Astrocyte (in vitro differentiated cells and primary cell): Measurements from ENCODE around the gene EDN2. TPM values are rescaled to one million over a fixed set of nuclear protein-coding genes. Genes with fewer than 3 reads are reported as not detected.

Experiments used
- DNase-seq: peaks from one replicate; pipeline ENCODE4 v3.0.0-alpha.2; 2010; ENCODE audit warnings: low read depth
- FAIRE-seq: peaks from 2 replicates; lab custom pipeline; 2011; peaks lifted over from hg19 to GRCh38; lab: Jason Lieb, UNC
- H2AFZ ChIP-seq: 2 replicates; pipeline ENCODE4 v1.6.0; 2012; ENCODE audit warnings: low read depth, low read length, inconsistent platforms
- H3K27ac ChIP-seq: 2 replicates; pipeline ENCODE4 v1.5.1; 2011; ENCODE audit warnings: low read depth, low read length, inconsistent platforms
- H3K27me3 ChIP-seq: 2 replicates; pipeline ENCODE4 v1.6.0; 2011; ENCODE audit warnings: low read length, inconsistent platforms; ENCODE audit not compliant: insufficient read depth
- H3K36me3 ChIP-seq: 2 replicates; pipeline ENCODE4 v1.5.1; 2011; ENCODE audit warnings: low read length, inconsistent platforms; ENCODE audit not compliant: insufficient read depth
- H3K4me1 ChIP-seq: 2 replicates; pipeline ENCODE4 v1.5.1; 2011; ENCODE audit warnings: low read length, inconsistent platforms; ENCODE audit not compliant: insufficient read depth
- H3K4me2 ChIP-seq: 2 replicates; pipeline ENCODE4 v1.6.0; 2012; ENCODE audit warnings: low read length, inconsistent platforms
- H3K4me3 ChIP-seq: 2 replicates; pipeline ENCODE4 v1.5.1; 2011; ENCODE audit warnings: low read depth, mild to moderate bottlenecking, low read length, inconsistent platforms; ENCODE audit not compliant: insufficient read depth
- H3K79me2 ChIP-seq: 2 replicates; pipeline ENCODE4 v1.6.0; 2012; ENCODE audit warnings: mild to moderate bottlenecking, low read length, inconsistent platforms; ENCODE audit not compliant: insufficient read depth
- H3K9ac ChIP-seq: 2 replicates; pipeline ENCODE4 v1.6.0; 2012; ENCODE audit warnings: mild to moderate bottlenecking, low read length, inconsistent platforms
- H3K9me3 ChIP-seq: 2 replicates; pipeline ENCODE4 v1.5.1; 2012; ENCODE audit warnings: low read depth, mild to moderate bottlenecking, low read length, inconsistent platforms; ENCODE audit not compliant: insufficient read depth
- H4K20me1 ChIP-seq: 2 replicates; pipeline ENCODE4 v1.6.0; 2012; ENCODE audit warnings: low read length, inconsistent platforms; ENCODE audit not compliant: insufficient read depth
- H3K27ac Mint-ChIP-seq: one replicate; pipeline ENCODE4 v1.8.0; 2021; ENCODE audit warnings: mild to moderate bottlenecking, mixed read lengths; ENCODE audit not compliant: unreplicated experiment
- H3K27me3 Mint-ChIP-seq: one replicate; pipeline ENCODE4 v1.8.0; 2021; ENCODE audit warnings: low read depth, mixed read lengths; ENCODE audit not compliant: unreplicated experiment
- H3K36me3 Mint-ChIP-seq: one replicate; pipeline ENCODE4 v1.8.0; 2021; ENCODE audit warnings: low read depth, mixed read lengths; ENCODE audit not compliant: unreplicated experiment
- H3K4me1 Mint-ChIP-seq: one replicate; pipeline ENCODE4 v1.8.0; 2021; ENCODE audit warnings: low read depth, mixed read lengths; ENCODE audit not compliant: unreplicated experiment
- H3K4me3 Mint-ChIP-seq: one replicate; pipeline ENCODE4 v1.8.0; 2021; ENCODE audit warnings: mild to moderate bottlenecking, moderate library complexity, mixed read lengths; ENCODE audit not compliant: unreplicated experiment
- H3K9me3 Mint-ChIP-seq: one replicate; pipeline ENCODE4 v1.8.0; 2021; ENCODE audit warnings: mild to moderate bottlenecking, mixed read lengths; ENCODE audit not compliant: unreplicated experiment
- CTCF ChIP-seq: IDR thresholded peaks from 2 replicates; pipeline ENCODE4 v1.5.1; 2011; ENCODE audit warnings: low read depth, mild to moderate bottlenecking, inconsistent platforms, low read length, moderate library complexity; ENCODE audit not compliant: insufficient read depth
- EZH2 ChIP-seq: IDR thresholded peaks from 2 replicates; pipeline ENCODE4 v1.6.1; 2012; ENCODE audit warnings: mild to moderate bottlenecking, low read length, inconsistent platforms; ENCODE audit not compliant: insufficient read depth
- total RNA-seq: library from RNA; stranded (reverse); gene quantifications from 2 replicates; pipeline ENCODE4 v1.2.1, GENCODE V29; 2021

EDN2 gene
- total RNA-seq, 1 donor from 2014 or later: 0.45 TPM

DNA sequence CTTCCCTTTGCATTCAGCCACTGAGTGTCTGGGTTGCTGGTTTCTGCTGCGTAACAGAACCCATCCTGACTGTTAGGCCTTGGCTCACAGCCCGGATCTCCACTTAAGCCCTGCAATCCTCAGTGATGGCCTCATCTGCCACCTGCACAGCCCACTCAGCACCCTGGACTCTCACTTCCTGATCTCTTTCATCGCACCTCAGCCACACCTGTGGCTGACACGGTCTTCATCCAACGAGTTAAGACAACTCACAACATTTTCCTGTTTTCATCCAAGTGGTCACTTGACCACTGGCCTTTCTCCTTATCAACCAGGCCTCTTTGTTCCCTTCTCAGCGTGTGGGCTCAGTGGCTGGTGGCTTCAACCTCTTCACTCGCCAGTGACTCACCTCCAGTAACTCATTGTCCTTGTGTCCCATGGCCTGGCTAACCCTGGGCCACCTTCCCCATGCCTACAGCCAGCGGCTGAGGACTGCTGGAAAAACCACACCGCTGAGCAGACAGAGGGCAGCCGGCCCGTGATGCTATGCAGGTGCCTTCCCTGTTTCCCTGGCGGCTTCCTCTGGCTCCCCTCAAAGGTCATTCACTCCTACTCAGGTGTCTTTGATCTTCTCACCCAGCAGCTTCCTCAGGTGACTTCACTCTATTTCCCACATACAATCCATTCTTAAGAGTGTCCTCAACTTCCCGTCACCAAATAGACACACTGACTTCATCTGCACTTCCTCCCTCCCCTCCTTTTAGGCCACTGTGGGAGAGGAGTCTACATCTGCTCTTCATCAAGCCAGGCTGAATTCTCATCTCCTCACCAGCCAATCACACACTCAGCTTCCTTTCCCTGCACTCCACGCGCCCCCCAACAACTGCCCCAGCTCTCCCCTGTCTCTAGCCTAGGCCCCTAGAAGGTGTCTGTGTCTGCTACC, 19.9 kb upstream of the EDN2 start:
- H2AFZ ChIP-seq: no peak overlapping the region
- H3K27ac ChIP-seq: no peak overlapping the region
- H3K9ac ChIP-seq: no peak overlapping the region
- H3K27ac Mint-ChIP-seq: peak overlapping the region; percentile 73
- H3K36me3 ChIP-seq: no peaks in the 10 kb centered on the region
- H3K4me2 ChIP-seq: no peak overlapping the region
- H3K27me3 Mint-ChIP-seq: peaks cover 14% of the 10 kb centered on the region
- no peaks in the 10 kb centered on the region for H3K9me3 ChIP-seq
- H3K4me1 Mint-ChIP-seq: peaks cover 15% of the 10 kb centered on the region
- FAIRE-seq (peak; percentile 49), DNase-seq (peak; percentile 69)
- no peak overlapping the region for H3K4me3 Mint-ChIP-seq
- TF ChIP-seq CTCF: no peak
- no peak for TF ChIP-seq EZH2
- H4K20me1 ChIP-seq: no peaks in the 10 kb centered on the region
- H3K4me3 ChIP-seq: no peak overlapping the region
- H3K27me3 ChIP-seq: no peaks in the 10 kb centered on the region
- no peaks in the 10 kb centered on the region for H3K79me2 ChIP-seq
- H3K9me3 Mint-ChIP-seq: no peaks in the 10 kb centered on the region
- H3K36me3 Mint-ChIP-seq: no peaks in the 10 kb centered on the region
- peaks cover 18% of the 10 kb centered on the region for H3K4me1 ChIP-seq

GRCh38 chr1:41503538-41504113, 19.1 kb upstream of the EDN2 start:
- Mint-ChIP-seq H3K4me3 (no peak overlapping the region), H3K27me3 (peaks cover 12% of the 10 kb centered on the region), H3K27ac (no peak overlapping the region), H3K36me3 (no peaks in the 10 kb centered on the region), H3K9me3 (no peaks in the 10 kb centered on the region), H3K4me1 (peaks cover 15% of the 10 kb centered on the region)
- H4K20me1 ChIP-seq: no peaks in the 10 kb centered on the region
- H3K4me3 ChIP-seq: no peak overlapping the region
- no peak overlapping the region for H3K27ac ChIP-seq
- no peak for TF ChIP-seq EZH2
- TF ChIP-seq CTCF: peak; percentile 8
- no peak overlapping the region for H3K4me2 ChIP-seq
- DNase-seq (no peak), FAIRE-seq (no peak)
- no peaks in the 10 kb centered on the region for H3K79me2 ChIP-seq
- H2AFZ ChIP-seq: no peak overlapping the region
- H3K27me3 ChIP-seq: no peaks in the 10 kb centered on the region
- H3K36me3 ChIP-seq: no peaks in the 10 kb centered on the region
- H3K9me3 ChIP-seq: no peaks in the 10 kb centered on the region
- H3K9ac ChIP-seq: no peak overlapping the region
- peaks cover 25% of the 10 kb centered on the region for H3K4me1 ChIP-seq
